WI38 (cell line): ENCODE measurements around the gene PTTG2.

Experiments used
- H3K4me3 ChIP-seq: 2 replicates; pipeline ENCODE4 v1.5.1; 2011; ENCODE audit warnings: low read depth, mild to moderate bottlenecking, control low read depth, low read length
- TF ChIP-seq, protein P1 (sequence below): IDR thresholded peaks from 2 replicates; pipeline ENCODE4 v1.5.1; 2012; ENCODE audit warnings: low read depth, mild to moderate bottlenecking, control low read depth, low read length

Gene PTTG2

DNA sequence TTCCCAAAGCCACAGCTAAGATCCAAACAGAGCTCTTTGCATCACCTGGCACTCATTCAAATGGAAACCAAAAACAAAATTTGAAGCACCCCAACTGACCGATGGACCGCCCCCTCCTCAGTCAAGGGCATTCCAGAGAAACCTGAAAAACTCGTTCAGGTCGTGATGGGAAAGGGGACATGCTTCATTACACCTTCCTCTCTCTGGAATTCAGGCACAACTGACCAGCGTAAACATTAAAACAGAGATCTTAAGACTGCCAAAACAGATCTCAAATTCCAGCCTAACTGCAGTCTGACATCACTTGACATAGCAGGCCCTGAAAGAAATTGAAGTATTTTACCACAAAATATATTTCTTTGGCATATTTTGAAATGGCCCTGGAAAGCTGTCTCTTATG is 28.5 kb downstream of the PTTG2 start:
- TF ChIP-seq, protein P1, sequence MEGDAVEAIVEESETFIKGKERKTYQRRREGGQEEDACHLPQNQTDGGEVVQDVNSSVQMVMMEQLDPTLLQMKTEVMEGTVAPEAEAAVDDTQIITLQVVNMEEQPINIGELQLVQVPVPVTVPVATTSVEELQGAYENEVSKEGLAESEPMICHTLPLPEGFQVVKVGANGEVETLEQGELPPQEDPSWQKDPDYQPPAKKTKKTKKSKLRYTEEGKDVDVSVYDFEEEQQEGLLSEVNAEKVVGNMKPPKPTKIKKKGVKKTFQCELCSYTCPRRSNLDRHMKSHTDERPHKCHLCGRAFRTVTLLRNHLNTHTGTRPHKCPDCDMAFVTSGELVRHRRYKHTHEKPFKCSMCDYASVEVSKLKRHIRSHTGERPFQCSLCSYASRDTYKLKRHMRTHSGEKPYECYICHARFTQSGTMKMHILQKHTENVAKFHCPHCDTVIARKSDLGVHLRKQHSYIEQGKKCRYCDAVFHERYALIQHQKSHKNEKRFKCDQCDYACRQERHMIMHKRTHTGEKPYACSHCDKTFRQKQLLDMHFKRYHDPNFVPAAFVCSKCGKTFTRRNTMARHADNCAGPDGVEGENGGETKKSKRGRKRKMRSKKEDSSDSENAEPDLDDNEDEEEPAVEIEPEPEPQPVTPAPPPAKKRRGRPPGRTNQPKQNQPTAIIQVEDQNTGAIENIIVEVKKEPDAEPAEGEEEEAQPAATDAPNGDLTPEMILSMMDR = no peak
- no peak overlapping the region for H3K4me3 ChIP-seq

DNA sequence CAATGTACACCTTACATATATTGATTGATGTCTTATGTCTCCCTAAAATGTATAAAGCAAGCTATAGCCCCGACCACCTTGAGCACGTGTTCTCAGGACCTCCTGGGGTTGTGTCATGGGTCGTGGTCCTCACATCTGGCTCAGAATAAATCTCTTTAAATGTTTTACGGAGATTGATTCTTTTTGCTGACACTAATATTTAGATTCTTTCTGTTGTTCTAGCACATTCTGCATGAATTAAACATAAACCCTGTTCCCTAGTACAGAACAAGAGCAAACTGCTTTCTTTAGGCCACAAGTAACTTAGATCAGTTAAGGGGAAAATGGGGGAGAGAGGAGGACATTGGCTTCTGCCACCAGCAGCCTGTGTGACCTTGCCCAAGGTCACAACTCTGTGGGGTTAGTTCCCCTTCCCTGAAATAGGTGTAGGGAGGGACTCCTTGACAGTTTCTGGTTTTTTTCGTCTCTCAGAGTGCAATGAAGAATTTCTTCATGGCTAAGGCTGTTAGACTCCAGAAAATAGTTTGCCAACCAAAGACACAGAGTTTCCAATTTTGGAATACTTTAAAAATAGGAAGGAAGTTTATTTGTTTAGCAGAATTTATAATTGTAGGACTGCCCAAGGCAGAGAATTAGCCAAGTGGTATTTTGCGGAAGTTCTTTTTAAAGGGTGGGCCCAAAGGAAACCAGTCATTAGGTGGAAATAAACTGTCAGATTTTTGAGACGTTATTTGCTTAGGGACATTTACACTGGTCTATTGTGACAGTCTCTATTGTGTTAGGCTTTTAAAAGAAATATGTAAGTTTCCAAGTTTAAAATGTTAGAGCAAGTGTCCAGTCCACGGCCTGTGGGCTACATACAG is 29.4 kb downstream of the PTTG2 start:
- TF ChIP-seq, protein P1 = no peak
- no peak overlapping the region for H3K4me3 ChIP-seq

DNA sequence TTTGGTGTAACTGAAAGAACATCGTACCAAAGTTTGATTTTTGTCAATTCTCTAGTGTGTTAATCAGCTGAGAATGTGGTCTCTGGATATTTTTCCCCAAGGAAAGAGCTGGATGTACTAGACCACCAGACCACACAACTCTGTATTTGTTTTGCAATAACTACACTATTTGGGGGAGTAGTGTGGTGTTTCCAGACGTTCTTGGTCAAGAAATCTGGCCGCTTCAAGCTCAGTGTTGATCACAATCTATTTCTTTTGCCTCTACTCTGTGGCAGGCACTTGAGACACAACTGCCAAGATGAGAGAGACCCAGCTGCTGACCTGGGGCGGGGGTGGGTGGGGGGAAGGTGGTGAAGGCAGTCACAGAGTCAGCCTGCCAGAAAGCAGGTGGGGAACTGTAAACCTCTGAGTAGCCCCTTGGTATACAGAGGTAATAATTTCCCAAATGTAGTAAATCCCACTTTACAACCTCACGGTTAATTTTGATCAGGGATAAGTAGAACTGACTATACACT is 30.6 kb downstream of the PTTG2 start:
- TF ChIP-seq, protein P1 = no peak
- no peak overlapping the region for H3K4me3 ChIP-seq

DNA sequence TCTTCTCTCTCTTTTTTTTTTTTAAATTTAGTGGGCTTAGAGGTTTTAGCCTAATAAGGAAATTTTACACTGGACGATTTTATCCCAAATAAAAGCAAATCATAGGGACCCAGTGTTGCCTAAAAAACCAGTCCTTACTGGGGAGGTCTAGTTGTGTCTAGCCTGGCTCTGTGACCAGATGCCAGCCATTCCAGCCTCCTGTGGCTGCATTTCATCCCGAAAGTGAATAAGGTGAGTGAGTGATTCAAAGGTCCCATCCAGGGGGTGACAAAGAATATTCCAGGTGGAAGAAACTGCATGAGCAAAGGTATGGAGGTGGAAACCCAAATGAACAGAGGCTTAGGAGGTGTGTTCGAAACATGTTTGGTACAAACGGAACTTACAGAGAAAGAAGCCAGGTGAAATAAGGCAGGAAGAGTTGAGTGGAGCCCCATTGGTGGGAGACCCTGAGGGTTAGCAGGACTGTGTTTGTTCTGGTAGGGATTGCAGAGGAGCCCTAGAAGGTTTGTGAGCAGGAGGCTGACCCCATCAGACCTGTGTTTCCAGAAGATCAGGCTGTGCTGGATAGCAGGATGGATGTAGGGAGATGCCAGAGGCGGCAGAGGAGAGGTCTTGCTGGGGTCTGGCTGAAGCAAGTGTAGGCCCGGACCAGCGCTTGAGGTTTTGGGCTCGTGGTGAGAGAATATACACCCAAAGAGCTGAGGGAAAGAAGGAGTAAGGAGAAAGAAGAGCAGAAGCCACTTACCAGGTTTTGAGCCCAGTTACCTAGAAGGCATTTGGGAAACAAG is 31.6 kb downstream of the PTTG2 start:
- TF ChIP-seq, protein P1 = no peak
- H3K4me3 ChIP-seq = no peak overlapping the region

- H3K4me3 ChIP-seq = no peak overlapping the region
Observed at GRCh38 chr4:37993806-37994205, 33.6 kb downstream of the PTTG2 start.

GRCh38 chr4:37994569-37994968 is 34.4 kb downstream of the PTTG2 start:
- TF ChIP-seq, protein P1 = no peak
- H3K4me3 ChIP-seq = no peak overlapping the region

More at GRCh38 chr4:37993806-37994205, 33.6 kb downstream of the PTTG2 start:
- TF ChIP-seq, protein P1 = no peak
